K562 (cell line): Measurements from ENCODE around the gene CHCHD6. TPM values are rescaled to one million over a fixed set of nuclear protein-coding genes. Genes with fewer than 3 reads are reported as not detected.

ENCODE experiments used
- CHAMP1 ChIP-seq: fragments of 450-650 bp; IDR thresholded peaks from 2 replicates; pipeline ENCODE4 v1.6.1; 2016; ENCODE audit warnings: mild to moderate bottlenecking
- CREB3L1 ChIP-seq: fragments of 450-650 bp; IDR thresholded peaks from 2 replicates; pipeline ENCODE4 v1.6.1; 2014; ENCODE audit warnings: low read depth, mild to moderate bottlenecking, moderate library complexity, borderline replicate concordance
- PBX2 ChIP-seq, 2 experiments: IDR thresholded peaks in 1 of 2; conservative IDR thresholded peaks in 1 of 2; 2 replicates each; pipeline ENCODE4 v1.6.1; 2016; ENCODE audit warnings: low read depth in 2 of 2, mild to moderate bottlenecking in 1 of 2, missing compliant biosample characterization in 1 of 2, missing genetic modification characterization in 1 of 2, moderate library complexity in 1 of 2
- TFAM ChIP-seq: fragments of 250-450 bp; sonication (Bioruptor Pico); conservative IDR thresholded peaks from 2 replicates; pipeline ENCODE4 v1.5.0; 2021; ENCODE audit warnings: mild to moderate bottlenecking, moderate library complexity
- ZBTB33 ChIP-seq: sonication (generic); formaldehyde crosslinking; IDR thresholded peaks from 2 replicates; pipeline ENCODE4 v1.8.1; 2023; ENCODE audit warnings: mild to moderate bottlenecking, missing genetic modification reagents
- ZC3H8 ChIP-seq: fragments of 450-650 bp; IDR thresholded peaks from 2 replicates; pipeline ENCODE4 v1.6.1; 2017
- ZNF764 ChIP-seq: fragments of 250-450 bp; sonication (Bioruptor Pico); IDR thresholded peaks from 2 replicates; pipeline ENCODE4 v1.4.0; 2020; ENCODE audit warnings: low read depth, mild to moderate bottlenecking, moderate library complexity
- polyA plus RNA-seq, 8 experiments: library from polyadenylated mRNA; depleted of rRNA in 4 of 8; stranded (reverse) in 5 of 8; unstranded in 3 of 8; fragments of >200 nt; fragmentation: Nextera tagmentation in 2 of 8; fragmentation: Illumina TruSeq in 1 of 8; extraction: Ambion mirVana in 2 of 8; extraction: Trizol in 1 of 8; gene quantifications; 2 replicates each; pipeline versions ENCODE4 v1.2.1 to v1.2.3, GENCODE V29; 2011 to 2014; ENCODE audit warnings: inconsistent platforms in 1 of 8, missing spikeins in 1 of 8
- total RNA-seq, 7 experiments: library from RNA; depleted of rRNA in 6 of 7; stranded (reverse); fragments of >200 nt in 6 of 7; fragmentation: Illumina TruSeq in 2 of 7; extraction: Trizol in 2 of 7; gene quantifications; 2 replicates each; pipeline versions ENCODE4 v1.2.1 to v1.2.3, GENCODE V29; 2011 to 2021; ENCODE audit warnings: low replicate concordance in 1 of 7

CHCHD6 gene
- total and polyA plus RNA-seq, 9 of the 15 experiments (the other 6 are each of a cell fraction or from before 2014, with no cell fraction given): 4.6 to 18.6 (median 10.9) TPM

- no peak for TF ChIP-seq ZC3H8
- TF ChIP-seq CHAMP1: no peak
- no peak for TF ChIP-seq TFAM
- TF ChIP-seq ZNF764: no peak
- TF ChIP-seq ZBTB33: no peak
- no peak for TF ChIP-seq CREB3L1
- TF ChIP-seq PBX2 (CRISPR knock-in tag; IDR thresholded peaks at IDR 0.05; ENCODE audit: low read depth): no peak
- TF ChIP-seq PBX2 (tag; conservative IDR thresholded peaks at IDR 0.05; ENCODE audit: low read depth): no peak
Observed at GRCh38 chr3:126837773-126838172, 133.7 kb downstream of the CHCHD6 start (continued).
